GM21619 (cell line): Measurements from ENCODE around the gene UTP4.

Experiments used
- ATAC-seq: cut with Tn5 transposase; IDR thresholded peaks from one replicate; pipeline ENCODE4 v1.9.1; 2021; ENCODE audit not compliant: unreplicated experiment

The UTP4 gene

GRCh38 chr16:69201787-69202186 lies 69.3 kb downstream of the UTP4 start:
- ATAC-seq, result no peak

GRCh38 chr16:69204172-69204571 lies 71.7 kb downstream of the UTP4 start:
- no peak for ATAC-seq

GRCh38 chr16:69209735-69210134 lies 77.3 kb downstream of the UTP4 start:
- no peak for ATAC-seq

DNA sequence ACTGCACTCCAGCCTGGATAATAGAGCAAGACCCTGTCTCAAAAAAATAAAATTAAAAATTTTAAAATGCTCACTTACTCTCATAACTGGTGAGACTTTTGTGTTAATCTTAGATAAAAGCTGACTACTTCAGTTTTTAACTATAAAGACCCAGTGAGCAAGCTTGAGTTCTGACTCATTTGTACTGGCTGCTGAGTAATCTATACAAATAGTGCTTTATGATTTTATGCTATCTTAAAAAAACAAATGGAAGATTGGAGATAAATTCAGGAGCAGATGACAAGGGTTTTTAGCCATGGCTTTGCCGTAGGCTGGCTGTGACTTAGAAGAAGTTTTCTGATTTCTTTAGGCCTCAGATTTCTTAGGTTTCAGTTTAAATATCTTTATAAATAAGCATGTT lies 85.0 kb downstream of the UTP4 start:
- ATAC-seq, result no peak
